ENCODE results near the gene MSI2. TPM values are rescaled to one million over a fixed set of nuclear protein-coding genes. Genes with fewer than 3 reads are reported as not detected.
A peak's percentile ranks its signal among the peaks of the same experiment; 100 is the strongest.

The MSI2 gene
- total RNA-seq, 2 donors from 2014 or later = 53.1 to 74.0 TPM

DNA sequence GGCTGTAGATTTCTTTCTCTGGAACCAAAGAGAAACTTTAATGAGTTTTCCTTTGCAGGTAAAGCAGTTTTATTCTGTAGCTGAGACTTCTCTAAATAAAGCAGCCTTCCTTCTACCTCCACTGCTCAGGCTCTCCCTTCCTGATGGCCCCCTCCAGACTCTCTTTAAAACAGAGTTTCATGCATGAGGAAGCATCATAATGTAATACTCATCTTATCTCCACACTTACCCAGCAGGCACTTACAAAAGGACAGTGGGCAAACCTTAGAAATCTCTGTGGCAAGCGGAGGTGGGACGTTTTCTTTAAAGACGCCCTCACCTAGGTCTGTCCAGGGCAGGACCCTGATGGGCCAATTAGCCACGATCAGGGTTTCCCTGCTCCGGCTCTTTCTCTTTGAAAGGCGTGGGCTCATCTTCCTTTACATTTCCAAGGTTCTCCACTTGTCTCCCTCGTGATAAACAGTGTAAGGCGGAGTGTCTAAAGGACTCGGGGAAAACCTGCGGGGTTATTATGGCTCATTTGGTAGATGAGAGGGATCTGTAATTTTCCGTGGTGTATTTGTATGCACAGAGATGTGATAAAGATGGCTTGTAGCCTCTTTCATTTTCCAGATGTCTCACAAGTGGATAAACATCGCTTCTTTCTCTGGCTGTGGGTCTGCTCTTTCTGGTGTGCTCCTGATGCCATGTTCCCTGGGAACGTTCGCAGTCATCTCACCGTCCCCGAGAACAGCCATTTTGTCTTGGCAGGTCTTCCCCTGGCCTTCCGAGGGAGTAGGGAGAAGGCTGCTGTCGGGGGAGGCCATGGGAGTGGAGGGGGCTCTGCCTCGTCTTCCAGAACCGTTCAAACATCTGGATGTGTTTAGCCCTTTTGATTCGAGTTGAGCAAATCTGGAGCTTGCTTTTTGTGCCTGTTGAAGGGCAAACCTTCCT, 249.8 kb downstream of the MSI2 start:
- Histone ChIP-seq H3K4me1 (replicated peaks) (no peaks in the 10 kb centered on the region), H3K27ac (peak overlapping the region in 1 of 2 donors; percentile 39), H3K36me3 (no peaks in the 10 kb centered on the region), H3K27me3 (replicated peaks; ENCODE audit: insufficient read depth) (no peaks in the 10 kb centered on the region), H3K9me3 (no peaks in the 10 kb centered on the region), H3K4me3 (no peak overlapping the region)
- no peak for DNase-seq (ENCODE audit: low spot score)
- WGBS = 63% methylated on average over 21 of the region's 21 CpGs
- TF ChIP-seq POLR2A (IDR thresholded peaks at IDR 0.05) (no peak), POLR2AphosphoS5 (IDR thresholded peaks at IDR 0.05) (no peak)
- TF ChIP-seq, protein P1, sequence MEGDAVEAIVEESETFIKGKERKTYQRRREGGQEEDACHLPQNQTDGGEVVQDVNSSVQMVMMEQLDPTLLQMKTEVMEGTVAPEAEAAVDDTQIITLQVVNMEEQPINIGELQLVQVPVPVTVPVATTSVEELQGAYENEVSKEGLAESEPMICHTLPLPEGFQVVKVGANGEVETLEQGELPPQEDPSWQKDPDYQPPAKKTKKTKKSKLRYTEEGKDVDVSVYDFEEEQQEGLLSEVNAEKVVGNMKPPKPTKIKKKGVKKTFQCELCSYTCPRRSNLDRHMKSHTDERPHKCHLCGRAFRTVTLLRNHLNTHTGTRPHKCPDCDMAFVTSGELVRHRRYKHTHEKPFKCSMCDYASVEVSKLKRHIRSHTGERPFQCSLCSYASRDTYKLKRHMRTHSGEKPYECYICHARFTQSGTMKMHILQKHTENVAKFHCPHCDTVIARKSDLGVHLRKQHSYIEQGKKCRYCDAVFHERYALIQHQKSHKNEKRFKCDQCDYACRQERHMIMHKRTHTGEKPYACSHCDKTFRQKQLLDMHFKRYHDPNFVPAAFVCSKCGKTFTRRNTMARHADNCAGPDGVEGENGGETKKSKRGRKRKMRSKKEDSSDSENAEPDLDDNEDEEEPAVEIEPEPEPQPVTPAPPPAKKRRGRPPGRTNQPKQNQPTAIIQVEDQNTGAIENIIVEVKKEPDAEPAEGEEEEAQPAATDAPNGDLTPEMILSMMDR (IDR thresholded peaks at IDR 0.05) = no peak
- intact Hi-C loops (cut with DNase I) = no loop called here

GRCh38 chr17:57506774-57507127, 250.4 kb downstream of the MSI2 start:
- 68% methylated on average over 1 of the region's 1 CpG for WGBS

DNA sequence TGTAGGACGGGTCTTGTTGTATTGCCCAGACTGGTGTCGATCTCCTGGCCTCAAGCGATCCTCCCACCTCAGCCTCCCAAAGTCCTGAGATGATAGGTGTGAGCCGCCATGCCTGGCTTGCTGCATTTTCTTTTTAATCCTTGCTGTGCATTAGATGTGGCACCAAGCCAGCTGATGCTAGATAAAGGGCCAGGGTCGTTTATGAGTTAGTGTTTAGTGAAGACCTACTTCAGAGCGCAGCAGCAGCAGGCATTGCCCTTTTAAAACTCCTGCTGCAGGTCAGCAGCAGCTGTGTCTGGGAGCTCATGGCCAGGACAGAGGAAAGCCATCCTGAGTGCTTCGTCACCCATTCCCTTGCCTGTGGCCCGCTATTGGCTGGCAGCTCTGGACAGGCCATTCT, 251.5 kb downstream of the MSI2 start:
- WGBS = 74% methylated on average over 8 of the region's 8 CpGs
- Histone ChIP-seq H3K36me3 (no peaks in the 10 kb centered on the region), H3K9me3 (no peaks in the 10 kb centered on the region), H3K27me3 (replicated peaks; ENCODE audit: insufficient read depth) (no peaks in the 10 kb centered on the region), H3K27ac (no peak overlapping the region), H3K4me1 (replicated peaks) (no peaks in the 10 kb centered on the region), H3K4me3 (no peak overlapping the region)
- TF ChIP-seq POLR2A (IDR thresholded peaks at IDR 0.05) = no peak
- no peak for TF ChIP-seq POLR2AphosphoS5 (IDR thresholded peaks at IDR 0.05)
- TF ChIP-seq, protein P1 (IDR thresholded peaks at IDR 0.05) = no peak
- DNase-seq (ENCODE audit: low spot score) = no peak
- intact Hi-C loops (cut with DNase I) = no loop called here

More at GRCh38 chr17:57506774-57507127, 250.4 kb downstream of the MSI2 start:
- no peak overlapping the region for H3K4me3 ChIP-seq
- no peaks in the 10 kb centered on the region for H3K27me3 ChIP-seq (replicated peaks; ENCODE audit: insufficient read depth)
- no peaks in the 10 kb centered on the region for H3K4me1 ChIP-seq (replicated peaks)
- no peaks in the 10 kb centered on the region for H3K9me3 ChIP-seq
- peak overlapping the region in 1 of 2 donors; percentile 39 for H3K27ac ChIP-seq
- DNase-seq (ENCODE audit: low spot score) = no peak
- intact Hi-C loops (cut with DNase I) = no loop called here
- no peak for TF ChIP-seq POLR2A (IDR thresholded peaks at IDR 0.05)
- TF ChIP-seq, protein P1 (IDR thresholded peaks at IDR 0.05) = no peak
- no peak for TF ChIP-seq POLR2AphosphoS5 (IDR thresholded peaks at IDR 0.05)
- H3K36me3 ChIP-seq = no peaks in the 10 kb centered on the region

DNA sequence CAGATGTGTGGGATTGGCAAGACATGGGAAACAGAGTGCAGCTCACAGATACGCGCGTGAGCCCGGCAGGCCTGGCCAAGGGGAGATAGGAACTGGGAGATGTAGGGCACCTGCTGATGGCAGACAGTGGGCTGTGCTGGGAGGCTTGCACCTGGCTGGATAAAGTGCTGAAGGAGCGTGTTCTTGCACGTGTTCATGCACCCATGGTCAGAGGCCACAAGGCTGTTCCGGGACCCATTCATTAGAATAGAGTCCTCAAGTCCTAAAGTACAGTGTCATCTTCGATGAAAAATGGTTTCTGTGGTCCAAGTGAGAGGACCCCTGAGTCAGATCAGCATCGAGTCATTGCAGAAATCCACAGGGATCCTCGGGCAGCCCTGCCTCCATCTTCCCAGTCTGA, 252.3 kb downstream of the MSI2 start:
- Histone ChIP-seq H3K4me1 (replicated peaks) (no peaks in the 10 kb centered on the region), H3K36me3 (no peaks in the 10 kb centered on the region), H3K27ac (no peak overlapping the region), H3K4me3 (no peak overlapping the region), H3K27me3 (replicated peaks; ENCODE audit: insufficient read depth) (no peaks in the 10 kb centered on the region), H3K9me3 (no peaks in the 10 kb centered on the region)
- WGBS = 90% methylated on average over 10 of the region's 10 CpGs
- DNase-seq (ENCODE audit: low spot score) = no peak
- no peak for TF ChIP-seq POLR2A (IDR thresholded peaks at IDR 0.05)
- TF ChIP-seq, protein P1 (IDR thresholded peaks at IDR 0.05) = no peak
- no peak for TF ChIP-seq POLR2AphosphoS5 (IDR thresholded peaks at IDR 0.05)
- intact Hi-C loops (cut with DNase I) = no loop called here
